Diencephalon (tissue), 1 donor: ENCODE measurements around the gene SLC22A1. TPM values are rescaled to one million over a fixed set of nuclear protein-coding genes. Genes with fewer than 3 reads are reported as not detected.

Source experiments
- small RNA-seq: library from RNA; depleted of rRNA; stranded (forward); fragments of <200 nt; gene quantifications from one replicate; pipeline ENCODE3, GENCODE V24; 2014
- total RNA-seq: library from RNA; depleted of rRNA; stranded (reverse); fragments of >200 nt; gene quantifications from one replicate; pipeline ENCODE4 v1.2.3, GENCODE V29; 2014

The SLC22A1 gene
- 0.46 TPM for total RNA-seq

DNA sequence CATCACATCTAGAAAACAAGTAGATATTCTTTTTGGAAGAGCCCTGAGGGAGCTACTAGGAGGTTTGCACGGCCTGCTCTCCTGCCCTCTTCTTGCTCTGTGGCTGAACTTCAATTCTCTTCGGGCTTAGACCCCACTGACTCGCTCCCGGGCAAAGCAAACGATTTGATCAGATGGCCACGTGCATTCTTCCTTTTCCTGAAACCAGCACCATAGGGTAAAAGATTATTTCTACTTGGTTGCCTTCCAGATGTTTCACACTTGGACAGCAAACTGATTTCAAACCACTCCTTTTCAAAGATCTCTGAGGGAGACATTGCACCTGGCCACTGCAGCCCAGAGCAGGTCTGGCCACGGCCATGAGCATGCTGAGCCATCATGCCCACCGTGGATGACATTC, at the start of gene SLC22A1:
SLC22A1 (plus strand) TSS at position 258 of the 400 bp plus-strand sequence; CDS start at position 379, 121 bp downstream.

Small RNA genes within 50 kb of the gene (small RNA-seq; reads per million reads assigned to genes)
- not detected for gene AL645733.1

Other genes starting within 250 kb of the SLC22A1 start
- under 0.01 TPM for gene MAS1, start 230.8 kb upstream of the SLC22A1 start, total RNA-seq
- 40.1 TPM for gene IGF2R, start 152.7 kb upstream of the SLC22A1 start, total RNA-seq
- 0.46 TPM for gene SLC22A2, start 137.0 kb downstream of the SLC22A1 start, total RNA-seq
- 3.9 TPM for gene SLC22A3, start 226.6 kb downstream of the SLC22A1 start, total RNA-seq